Stimulated activated naive B cell treated with anti-CD40 and anti-IgM and Interleukin-4, amounts not matched to agents 10 μg/mL and 1 μg/mL and 100 μg/mL, for 72 hours (primary cell): ENCODE results near the gene SLC6A2.
"Not testable (repeated sequence)": the region's sequence is repeated elsewhere in the genome, so short reads cannot be mapped to it uniquely, and the experiment has no call there.

Experiments used
- ATAC-seq, 2 donors: fragments of 150-1000 bp; cut with Tn5 transposase; replicated peaks; 2 replicates each; pipeline ENCODE4 v1.10.0; 2021; ENCODE audit warnings: moderate library complexity in 1 of 2
- DNase-seq: peaks from one replicate; pipeline ENCODE4 v3.0.0; 2021
- H3K27ac Mint-ChIP-seq: one replicate; pipeline ENCODE4 v1.8.0; 2022; ENCODE audit warnings: mild to moderate bottlenecking, mixed read lengths
- H3K27me3 Mint-ChIP-seq, 2 donors: one replicate each; pipeline ENCODE4 v1.8.0; 2022; ENCODE audit warnings: mixed read lengths in 2 of 2
- H3K36me3 Mint-ChIP-seq, 2 donors: one replicate each; pipeline ENCODE4 v1.8.0; 2022; ENCODE audit warnings: mixed read lengths in 2 of 2, mild to moderate bottlenecking in 1 of 2
- H3K4me1 Mint-ChIP-seq, 2 donors: one replicate each; pipeline ENCODE4 v1.8.0; 2022; ENCODE audit warnings: mixed read lengths in 2 of 2, mild to moderate bottlenecking in 1 of 2
- H3K4me3 Mint-ChIP-seq, 2 donors: one replicate each; pipeline ENCODE4 v1.8.0; 2022; ENCODE audit warnings: mild to moderate bottlenecking in 2 of 2, mixed read lengths in 2 of 2, moderate library complexity in 1 of 2
- H3K9me3 Mint-ChIP-seq, 2 donors: one replicate each; pipeline ENCODE4 v1.8.0; 2022; ENCODE audit warnings: mixed read lengths in 2 of 2, mild to moderate bottlenecking in 1 of 2

The SLC6A2 gene

DNA sequence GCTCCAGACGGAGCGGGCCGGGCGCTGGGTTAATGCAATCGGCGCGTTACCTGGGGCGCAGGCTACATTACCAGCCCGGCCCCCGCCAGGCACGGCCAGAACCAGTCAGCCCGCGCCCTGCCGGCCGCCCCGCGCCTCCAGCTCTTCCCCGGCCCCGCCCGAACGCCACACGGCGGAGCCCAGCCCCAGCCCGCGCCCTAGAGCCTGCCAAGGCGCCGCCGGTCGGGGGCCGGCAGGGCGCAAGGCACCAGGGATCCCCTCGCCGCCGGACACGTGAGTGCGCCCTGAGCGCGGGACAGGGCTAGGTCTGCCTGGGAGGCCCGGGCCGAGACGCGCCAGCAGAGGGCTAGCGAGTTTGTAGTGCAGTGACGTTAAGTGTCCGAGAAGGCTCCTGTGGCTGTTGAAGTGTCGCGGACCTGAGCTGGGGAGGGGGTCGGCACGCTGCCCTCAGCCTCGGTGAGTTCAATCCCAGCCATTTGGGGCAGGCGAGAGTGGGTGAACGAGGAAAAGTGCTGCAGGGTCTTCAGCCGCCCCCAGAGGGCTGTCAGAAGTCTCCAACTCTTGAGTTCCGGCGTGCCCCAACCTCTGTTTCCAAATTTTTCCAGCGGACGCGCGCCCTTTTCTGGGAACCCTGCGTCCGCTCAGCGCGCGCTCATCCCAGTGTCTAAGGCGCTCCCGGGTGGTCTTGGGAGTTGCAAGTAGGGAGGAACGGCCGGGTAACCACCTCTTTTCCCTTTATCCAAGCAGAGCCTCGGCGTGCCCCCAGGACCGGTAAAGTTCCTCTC lies at the start of gene SLC6A2:
Gene SLC6A2 (plus strand): TSS at position 92 of the 785 bp plus-strand sequence. CDS start 707 bp downstream, outside the sequence.
- Mint-ChIP-seq H3K9me3 (no peaks in the 10 kb centered on the region), H3K36me3 (no peaks in the 10 kb centered on the region), H3K27ac (no peak within 1 kb of the TSS), H3K4me3 (no peak within 1 kb of the TSS), H3K27me3 (peaks cover 20 to 30% of the 10 kb centered on the region in 2 donors), H3K4me1 (no peaks in the 10 kb centered on the region)
- no peak for DNase-seq
- no peak for ATAC-seq

- H3K27me3 Mint-ChIP-seq, result peaks cover 9% of the 10 kb centered on the region in 2 donors
- peaks cover 5% of the 10 kb centered on the region in 2 donors for H3K9me3 Mint-ChIP-seq
- no peaks in the 10 kb centered on the region for H3K36me3 Mint-ChIP-seq
- no peak overlapping the region for H3K4me3 Mint-ChIP-seq
- no peaks in the 10 kb centered on the region for H3K4me1 Mint-ChIP-seq
- DNase-seq (no peak), ATAC-seq (no peak)
- H3K27ac Mint-ChIP-seq, result no peak overlapping the region
These were observed 42.0 kb upstream of the SLC6A2 start for GRCh38 chr16:55613613-55614335.

- no peak for DNase-seq
- H3K36me3 Mint-ChIP-seq, result peaks cover 0 to 2% of the 10 kb centered on the region in 2 donors
- ATAC-seq, result no peak
- no peak overlapping the region for H3K27ac Mint-ChIP-seq
- H3K4me3 Mint-ChIP-seq, result no peak overlapping the region
- no peaks in the 10 kb centered on the region for H3K4me1 Mint-ChIP-seq
- H3K9me3 Mint-ChIP-seq, result peaks cover 4 to 7% of the 10 kb centered on the region in 2 donors
- peaks cover 9 to 18% of the 10 kb centered on the region in 2 donors for H3K27me3 Mint-ChIP-seq
These were observed 40.7 kb upstream of the SLC6A2 start for GRCh38 chr16:55615071-55615470.

DNA sequence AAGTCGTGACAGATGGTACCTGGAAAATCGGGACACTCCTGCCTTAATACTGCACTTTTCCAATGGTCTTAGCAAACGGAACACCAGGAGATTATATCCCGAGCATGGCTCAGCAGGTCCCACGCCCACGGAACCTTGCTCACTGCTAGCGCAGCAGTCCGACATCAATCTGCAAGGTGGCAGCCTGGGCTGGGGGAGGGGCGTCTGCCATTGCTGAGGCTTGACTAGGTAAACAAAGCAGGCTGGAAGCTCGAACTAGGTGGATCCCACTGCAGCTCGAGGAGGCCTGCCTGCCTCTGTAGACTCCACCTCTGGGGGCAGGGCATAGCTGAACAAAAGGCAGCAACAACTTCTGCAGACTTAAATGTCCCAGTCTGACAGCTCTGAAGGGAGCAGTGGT lies 40.1 kb upstream of the SLC6A2 start:
- H3K36me3 Mint-ChIP-seq, H3K9me3 Mint-ChIP-seq, H3K27ac Mint-ChIP-seq, H3K4me3 Mint-ChIP-seq, H3K4me1 Mint-ChIP-seq, ATAC-seq, DNase-seq: not testable (repeated sequence)
- peaks cover 13 to 18% of the 10 kb centered on the region in 2 donors for H3K27me3 Mint-ChIP-seq

DNA sequence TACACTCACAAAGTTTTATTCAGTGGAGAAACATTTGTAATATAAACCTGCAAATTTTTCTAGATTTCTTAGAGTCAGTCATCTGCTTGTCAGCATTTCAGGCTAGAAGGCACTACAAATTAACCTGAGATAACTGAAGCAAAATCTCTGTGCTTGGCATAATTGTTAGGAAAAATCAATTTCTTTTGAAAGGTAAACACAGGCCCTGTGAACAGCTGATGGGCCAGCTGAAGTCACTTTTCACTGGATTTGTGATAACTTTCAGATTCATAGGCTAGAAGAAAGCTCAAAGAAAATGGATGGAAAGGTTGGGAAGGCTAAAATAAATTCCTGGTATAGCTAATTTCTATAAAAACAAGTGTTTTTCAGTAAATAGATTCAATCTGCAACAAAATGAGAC lies 34.0 kb upstream of the SLC6A2 start:
- H3K27me3 Mint-ChIP-seq, result peaks cover 5 to 18% of the 10 kb centered on the region in 2 donors
- no peak overlapping the region for H3K4me3 Mint-ChIP-seq
- no peaks in the 10 kb centered on the region for H3K4me1 Mint-ChIP-seq
- peaks cover 5 to 7% of the 10 kb centered on the region in 2 donors for H3K9me3 Mint-ChIP-seq
- DNase-seq (no peak), ATAC-seq (no peak)
- peaks cover 0 to 2% of the 10 kb centered on the region in 2 donors for H3K36me3 Mint-ChIP-seq
- no peak overlapping the region for H3K27ac Mint-ChIP-seq

DNA sequence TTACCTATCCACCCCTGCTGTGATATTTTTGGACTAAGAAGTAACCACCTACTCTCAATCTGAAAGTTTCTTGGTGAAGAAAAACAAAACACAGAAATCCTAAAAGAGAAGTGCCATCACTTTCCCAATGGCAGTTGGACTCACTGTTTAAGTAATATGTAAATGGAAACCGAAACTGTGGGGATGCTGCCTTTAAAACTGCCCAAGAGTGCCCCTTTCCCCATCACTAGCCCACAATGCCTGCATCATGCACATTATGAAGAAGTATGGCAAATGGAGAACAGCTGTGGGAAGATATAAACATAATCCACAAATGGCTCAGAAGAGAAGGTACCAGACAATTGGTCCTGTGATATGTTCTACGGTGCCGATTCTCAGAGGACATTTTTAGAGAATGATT lies 33.5 kb upstream of the SLC6A2 start:
- ATAC-seq (no peak), DNase-seq (no peak)
- peaks cover 0 to 2% of the 10 kb centered on the region in 2 donors for H3K36me3 Mint-ChIP-seq
- no peaks in the 10 kb centered on the region for H3K4me1 Mint-ChIP-seq
- peaks cover 4 to 18% of the 10 kb centered on the region in 2 donors for H3K27me3 Mint-ChIP-seq
- H3K4me3 Mint-ChIP-seq, result no peak overlapping the region
- no peak overlapping the region for H3K27ac Mint-ChIP-seq
- H3K9me3 Mint-ChIP-seq, result peaks cover 5 to 7% of the 10 kb centered on the region in 2 donors

DNA sequence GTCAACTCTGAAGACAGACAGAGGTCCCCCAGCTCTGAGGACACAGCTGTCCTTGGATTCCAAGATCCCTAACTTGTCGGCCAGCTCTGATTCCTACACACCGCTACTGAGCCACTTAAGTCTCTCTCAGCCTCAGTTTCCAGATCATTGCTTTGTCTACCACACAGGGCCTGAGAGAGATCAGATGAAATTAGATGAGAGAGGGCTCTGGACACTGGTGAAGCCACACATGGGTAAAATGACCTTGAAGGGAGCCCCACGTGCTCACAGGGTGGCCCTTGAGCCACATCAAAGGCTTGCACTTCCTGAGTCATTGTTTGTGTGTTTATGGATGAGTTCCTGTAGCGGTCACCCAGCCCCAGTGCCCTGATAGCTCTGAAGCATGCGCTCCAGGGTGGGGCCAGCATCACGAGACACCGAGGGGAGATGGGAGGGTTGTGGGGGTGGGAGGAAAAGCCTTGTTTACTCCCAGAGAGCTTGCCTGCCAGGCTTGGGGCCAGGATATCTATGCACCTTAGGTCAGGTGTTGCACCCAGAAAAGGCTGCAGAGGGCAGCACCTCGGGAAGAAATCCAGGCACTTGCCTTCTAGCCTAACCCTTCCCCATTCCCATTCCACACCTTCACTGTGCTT lies 32.7 kb upstream of the SLC6A2 start:
- Mint-ChIP-seq H3K27me3 (peaks cover 4 to 14% of the 10 kb centered on the region in 2 donors), H3K4me1 (no peaks in the 10 kb centered on the region), H3K27ac (no peak overlapping the region), H3K9me3 (peaks cover 5 to 7% of the 10 kb centered on the region in 2 donors), H3K36me3 (peaks cover 0 to 2% of the 10 kb centered on the region in 2 donors), H3K4me3 (no peak overlapping the region)
- no peak for ATAC-seq
- DNase-seq, result no peak

DNA sequence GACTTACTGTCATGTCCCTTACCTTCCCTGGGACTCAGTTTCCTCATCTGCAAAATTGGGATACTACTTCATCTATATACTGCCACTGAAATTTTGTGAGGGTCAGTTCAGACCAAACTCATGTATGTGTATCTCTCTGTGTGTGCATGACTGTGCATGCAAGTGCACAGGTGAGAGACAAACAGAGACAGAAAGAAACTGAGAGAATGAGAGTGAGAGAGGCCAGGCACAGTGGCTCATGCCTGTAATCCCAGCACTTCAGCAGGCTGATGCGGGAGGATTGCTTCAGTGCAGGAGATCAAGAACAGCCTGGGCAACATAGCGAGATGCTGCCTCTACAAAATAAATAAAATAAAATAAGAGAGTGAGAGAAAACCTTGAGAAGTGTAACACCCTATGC lies 32.1 kb upstream of the SLC6A2 start:
- DNase-seq, result no peak
- no peak for ATAC-seq
- peaks cover 0 to 2% of the 10 kb centered on the region in 2 donors for H3K36me3 Mint-ChIP-seq
- no peak overlapping the region for H3K27ac Mint-ChIP-seq
- no peaks in the 10 kb centered on the region for H3K4me1 Mint-ChIP-seq
- H3K4me3 Mint-ChIP-seq, result no peak overlapping the region
- H3K9me3 Mint-ChIP-seq, result peaks cover 5 to 7% of the 10 kb centered on the region in 2 donors
- H3K27me3 Mint-ChIP-seq, result peaks cover 4 to 10% of the 10 kb centered on the region in 2 donors

GRCh38 chr16:55624696-55625095 lies 31.1 kb upstream of the SLC6A2 start:
- no peak for DNase-seq
- no peak for ATAC-seq
- no peak overlapping the region for H3K4me3 Mint-ChIP-seq
- peaks cover 5% of the 10 kb centered on the region in 2 donors for H3K9me3 Mint-ChIP-seq
- H3K27me3 Mint-ChIP-seq, result peaks cover 4 to 7% of the 10 kb centered on the region in 2 donors
- no peak overlapping the region for H3K27ac Mint-ChIP-seq
- H3K4me1 Mint-ChIP-seq, result no peaks in the 10 kb centered on the region
- H3K36me3 Mint-ChIP-seq, result no peaks in the 10 kb centered on the region

DNA sequence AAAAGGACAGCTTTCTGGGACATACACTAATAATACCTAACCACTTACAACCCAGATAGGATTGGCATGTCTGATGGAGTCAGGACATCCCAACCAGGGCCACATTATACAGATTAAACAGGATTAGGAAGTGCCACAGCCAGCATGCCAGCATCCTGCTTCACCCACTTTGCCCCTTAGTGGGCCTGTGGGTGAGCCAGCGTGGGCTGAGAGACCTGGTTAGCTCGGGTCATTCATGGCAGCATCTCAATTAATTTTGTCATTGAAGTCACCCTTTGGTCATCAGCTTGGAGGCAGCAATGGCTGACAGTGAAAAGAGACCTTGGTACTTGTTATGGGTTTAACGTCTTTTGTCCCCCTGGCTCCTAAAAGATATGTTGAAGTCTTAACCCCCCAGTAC lies 29.9 kb upstream of the SLC6A2 start:
- no peaks in the 10 kb centered on the region for H3K4me1 Mint-ChIP-seq
- H3K27ac Mint-ChIP-seq, result no peak overlapping the region
- DNase-seq (no peak), ATAC-seq (no peak)
- no peaks in the 10 kb centered on the region for H3K36me3 Mint-ChIP-seq
- peaks cover 0 to 17% of the 10 kb centered on the region in 2 donors for H3K27me3 Mint-ChIP-seq
- peaks cover 0 to 2% of the 10 kb centered on the region in 2 donors for H3K9me3 Mint-ChIP-seq
- H3K4me3 Mint-ChIP-seq, result no peak overlapping the region

GRCh38 chr16:55628306-55628968 lies 27.4 kb upstream of the SLC6A2 start:
- Mint-ChIP-seq H3K27ac (no peak overlapping the region), H3K9me3 (peaks cover 0 to 2% of the 10 kb centered on the region in 2 donors), H3K27me3 (peaks cover 0 to 23% of the 10 kb centered on the region in 2 donors), H3K4me1 (no peaks in the 10 kb centered on the region), H3K36me3 (no peaks in the 10 kb centered on the region), H3K4me3 (no peak overlapping the region)
- DNase-seq (no peak), ATAC-seq (no peak)

DNA sequence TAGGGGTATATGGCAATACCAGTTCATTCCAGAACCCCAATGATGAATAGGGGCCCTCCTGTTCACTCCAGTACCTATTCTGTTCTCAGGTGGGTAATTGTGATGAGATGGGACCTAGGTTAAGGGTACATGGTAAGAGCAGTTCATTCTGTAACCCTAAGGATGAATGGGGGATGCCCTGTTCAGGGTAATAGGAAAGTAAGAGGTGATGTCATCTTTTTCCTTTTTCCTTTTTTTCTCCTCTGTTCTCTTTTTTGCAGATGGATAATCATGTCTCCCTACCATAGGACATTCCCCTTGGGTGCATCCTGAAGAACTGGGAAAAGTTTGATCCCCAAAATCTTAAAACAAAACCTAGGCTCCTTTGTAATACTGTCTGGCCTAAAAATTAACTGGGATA lies 25.0 kb upstream of the SLC6A2 start:
- Mint-ChIP-seq H3K36me3 (no peaks in the 10 kb centered on the region), H3K27me3 (peaks cover 0 to 23% of the 10 kb centered on the region in 2 donors), H3K4me3 (no peak overlapping the region), H3K9me3 (peaks cover 0 to 2% of the 10 kb centered on the region in 2 donors), H3K4me1 (peaks cover 0 to 10% of the 10 kb centered on the region in 2 donors), H3K27ac (no peak overlapping the region)
- DNase-seq (no peak), ATAC-seq (no peak)

GRCh38 chr16:55632259-55632658 lies 23.5 kb upstream of the SLC6A2 start:
- H3K4me1 Mint-ChIP-seq, result peaks cover 0 to 13% of the 10 kb centered on the region in 2 donors
- no peak for ATAC-seq
- no peak overlapping the region for H3K27ac Mint-ChIP-seq
- no peak overlapping the region for H3K4me3 Mint-ChIP-seq
- H3K27me3 Mint-ChIP-seq, result peaks cover 0 to 27% of the 10 kb centered on the region in 2 donors
- no peak for DNase-seq
- H3K9me3 Mint-ChIP-seq, result peaks cover 0 to 2% of the 10 kb centered on the region in 2 donors
- no peaks in the 10 kb centered on the region for H3K36me3 Mint-ChIP-seq

DNA sequence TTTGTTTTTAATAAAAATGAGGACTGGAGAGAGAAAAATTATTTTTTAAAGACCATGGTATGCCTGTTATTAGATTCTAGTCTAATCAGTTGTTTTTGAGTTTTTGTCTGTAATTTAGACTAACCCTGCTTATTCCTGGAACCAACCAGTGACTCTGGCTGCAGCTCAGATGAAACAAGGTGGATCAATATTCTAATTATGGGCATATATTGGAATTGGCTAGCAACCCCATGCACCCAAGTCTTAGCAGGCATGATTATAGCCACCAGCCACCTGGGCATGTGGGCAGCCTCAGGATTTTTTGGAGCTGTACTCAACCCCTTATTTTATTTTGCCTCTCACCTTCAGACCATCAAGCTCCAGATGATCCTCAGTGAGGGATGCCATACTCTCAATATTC lies 21.6 kb upstream of the SLC6A2 start:
- Mint-ChIP-seq H3K36me3 (no peaks in the 10 kb centered on the region), H3K4me3 (no peak overlapping the region), H3K4me1 (peaks cover 0 to 13% of the 10 kb centered on the region in 2 donors), H3K27ac (no peak overlapping the region), H3K9me3 (peaks cover 0 to 2% of the 10 kb centered on the region in 2 donors), H3K27me3 (peaks cover under 1 to 28% of the 10 kb centered on the region in 2 donors)
- ATAC-seq, result no peak
- DNase-seq, result no peak
